Renal cortical epithelial cell (primary cell): ENCODE measurements around the gene IL5. TPM values are rescaled to one million over a fixed set of nuclear protein-coding genes. Genes with fewer than 3 reads are reported as not detected.
A peak's percentile ranks its signal among the peaks of the same experiment; 100 is the strongest.
"Not testable (repeated sequence)": the region's sequence is repeated elsewhere in the genome, so short reads cannot be mapped to it uniquely, and the experiment has no call there.

Experiments used
- DNase-seq: peaks from one replicate; pipeline ENCODE4 v3.0.0-alpha.2; 2011; ENCODE audit warnings: low read depth
- total RNA-seq: library from RNA; depleted of rRNA; stranded (reverse); fragments of >200 nt; gene quantifications from 2 replicates; pipeline ENCODE4 v1.2.3, GENCODE V29; 2014

IL5 gene
- total RNA-seq, 1 donor from 2014 or later = not detected

DNA sequence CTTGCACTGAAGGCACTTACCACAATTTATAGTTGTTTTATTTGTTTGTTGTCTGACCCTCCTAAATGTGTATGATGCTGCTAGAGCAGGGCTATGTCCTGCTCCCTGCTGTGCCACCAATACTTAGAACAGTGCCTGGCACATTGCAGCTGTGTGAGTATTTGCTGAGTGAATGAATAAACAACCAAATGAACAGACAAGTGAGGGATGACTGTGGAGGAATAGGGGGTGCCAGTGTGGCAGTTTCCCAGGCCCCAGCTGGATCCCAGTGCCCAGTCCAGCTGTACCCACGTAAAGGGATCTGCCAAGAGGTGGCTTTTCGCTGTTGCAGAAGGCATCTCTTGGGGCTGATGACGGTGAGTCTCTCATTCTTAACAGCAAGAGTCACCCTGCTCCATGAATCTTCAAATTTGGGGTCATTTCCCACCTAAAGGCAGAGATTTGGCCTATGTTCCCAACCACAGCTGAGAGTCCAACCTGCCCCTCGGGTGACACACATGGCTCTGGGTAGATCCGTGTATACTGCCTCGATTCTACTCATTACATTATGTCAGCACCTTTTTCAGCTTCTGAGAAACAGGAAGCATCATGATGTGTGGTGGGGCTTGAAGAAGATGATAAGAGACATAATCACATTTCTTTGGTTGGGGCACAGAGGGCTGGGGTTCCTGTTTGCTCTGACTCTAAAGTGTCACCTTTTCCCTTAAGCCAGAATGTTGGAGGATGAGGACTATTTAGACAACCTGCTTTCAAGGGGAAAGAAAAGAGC is 14.3 kb downstream of the IL5 start:
- no peak for DNase-seq

DNA sequence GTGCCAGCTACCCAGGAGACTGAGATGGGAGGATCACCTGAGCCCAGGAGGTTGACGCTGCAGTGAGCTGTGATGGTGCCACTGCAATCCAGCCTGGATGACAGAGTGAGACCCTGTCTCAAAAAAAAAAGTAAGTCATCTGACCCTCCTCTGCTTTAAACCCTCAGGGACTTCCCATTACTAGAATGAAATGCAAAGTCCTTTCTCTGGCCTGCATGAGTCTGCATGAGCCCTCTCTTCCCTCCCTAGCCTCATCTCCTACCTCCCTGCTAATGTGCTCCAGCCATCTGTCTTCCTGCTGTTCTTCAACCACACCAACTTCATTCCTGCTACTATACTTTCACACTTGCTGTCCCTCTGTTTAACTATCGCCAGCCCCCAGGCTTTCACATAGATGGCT is 15.3 kb downstream of the IL5 start:
- no peak for DNase-seq

DNA sequence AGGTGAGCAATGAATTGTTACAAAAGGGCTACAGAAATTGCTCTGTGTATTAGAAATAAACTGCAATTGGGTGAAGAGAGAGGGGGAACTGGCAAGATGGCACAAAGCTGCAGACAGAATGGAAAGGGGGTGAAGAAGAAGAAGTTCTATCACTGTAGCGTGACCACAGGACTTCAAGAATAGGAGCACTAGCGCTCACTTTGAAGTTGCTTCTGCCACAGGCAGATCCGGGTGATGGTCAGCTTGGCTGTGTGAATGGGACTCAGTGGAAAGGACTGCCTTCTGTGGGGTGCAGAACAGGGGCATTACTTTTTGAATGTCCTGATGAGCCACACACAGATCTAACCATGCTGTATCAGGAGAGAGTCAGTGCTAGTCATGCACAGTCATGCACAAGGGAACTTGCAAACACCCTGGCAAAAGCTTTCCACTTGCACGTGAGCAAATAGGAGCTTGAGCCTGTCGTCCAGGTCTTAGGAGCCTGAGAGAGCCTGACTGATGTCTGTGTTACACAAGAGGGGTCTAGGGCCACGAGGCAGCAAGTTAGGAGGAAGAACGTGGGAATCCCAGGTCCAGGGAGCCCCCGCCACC is 16.3 kb downstream of the IL5 start:
- no peak for DNase-seq

DNA sequence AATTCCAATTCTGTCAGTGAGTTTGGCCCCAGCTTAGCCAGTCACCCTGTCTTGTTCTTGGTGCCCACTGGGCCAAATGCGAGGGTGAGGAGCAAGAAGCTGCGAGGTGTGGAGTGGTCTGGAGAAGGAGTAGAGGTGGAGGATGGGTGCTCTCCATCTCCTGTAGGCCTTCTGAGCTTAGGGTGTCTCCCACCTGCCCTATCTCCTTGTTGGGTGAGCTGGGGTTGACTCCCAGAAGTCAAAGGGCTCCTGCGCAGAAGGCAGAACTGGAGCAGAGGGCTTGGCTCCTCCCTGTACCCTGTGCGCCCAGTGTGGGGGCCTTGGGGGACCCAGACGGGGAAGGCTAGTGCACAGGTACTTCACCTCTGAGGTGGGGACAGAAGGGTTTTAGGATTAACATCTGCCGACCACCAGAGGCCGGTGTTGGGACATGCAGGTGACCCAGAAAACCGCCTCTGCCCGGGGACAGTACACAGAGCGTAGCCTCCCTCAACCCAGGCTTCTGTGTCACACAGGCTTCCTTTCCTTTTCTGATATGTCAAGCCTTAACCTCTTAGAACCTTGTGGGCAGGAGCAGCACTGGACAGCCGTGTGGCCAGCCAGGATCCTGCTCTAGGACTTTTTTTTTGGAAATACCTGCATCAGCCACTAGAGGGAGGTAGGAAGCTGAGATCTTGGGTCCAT is 16.9 kb downstream of the IL5 start:
- DNase-seq = peak; percentile 58

DNA sequence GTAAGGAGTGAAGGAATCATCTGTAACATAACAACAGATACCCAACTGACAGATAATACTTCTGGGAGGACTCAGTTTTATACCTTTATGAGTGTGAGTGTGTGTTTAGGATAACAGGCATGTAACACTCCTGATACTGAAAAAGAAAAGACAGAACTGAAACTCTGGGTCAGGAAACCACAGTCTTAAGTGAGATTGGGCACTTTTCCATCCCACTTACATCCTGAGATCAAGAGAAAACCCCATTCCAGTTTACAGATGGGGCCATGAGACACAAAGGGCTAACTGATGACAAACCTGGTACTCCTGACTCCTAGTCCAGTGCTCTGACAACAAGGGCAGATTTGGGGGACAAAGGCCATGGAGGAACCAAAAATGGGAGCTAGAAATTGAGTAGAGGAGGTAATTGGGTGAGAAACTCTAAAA is 18.0 kb downstream of the IL5 start:
- no peak for DNase-seq

DNA sequence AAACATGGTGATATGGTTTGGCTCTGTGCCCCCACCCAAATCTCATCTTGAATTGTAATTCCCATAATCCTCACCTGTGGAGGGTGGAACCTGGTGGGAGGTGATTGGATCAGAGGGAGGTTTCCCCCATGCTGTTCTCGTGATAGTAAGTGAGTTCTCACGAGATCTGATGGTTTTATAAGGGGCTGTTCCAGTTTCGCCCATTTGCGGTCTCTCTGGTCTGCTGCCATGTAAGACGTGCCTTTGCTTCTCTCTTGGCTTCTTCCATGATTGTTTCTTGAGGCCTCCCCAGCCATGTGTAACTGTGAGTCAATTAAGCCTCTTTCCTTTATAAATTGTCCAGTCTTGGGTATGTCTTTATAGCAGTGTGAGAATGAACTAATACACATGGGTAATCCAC is 18.4 kb downstream of the IL5 start:
- DNase-seq = not testable (repeated sequence)

DNA sequence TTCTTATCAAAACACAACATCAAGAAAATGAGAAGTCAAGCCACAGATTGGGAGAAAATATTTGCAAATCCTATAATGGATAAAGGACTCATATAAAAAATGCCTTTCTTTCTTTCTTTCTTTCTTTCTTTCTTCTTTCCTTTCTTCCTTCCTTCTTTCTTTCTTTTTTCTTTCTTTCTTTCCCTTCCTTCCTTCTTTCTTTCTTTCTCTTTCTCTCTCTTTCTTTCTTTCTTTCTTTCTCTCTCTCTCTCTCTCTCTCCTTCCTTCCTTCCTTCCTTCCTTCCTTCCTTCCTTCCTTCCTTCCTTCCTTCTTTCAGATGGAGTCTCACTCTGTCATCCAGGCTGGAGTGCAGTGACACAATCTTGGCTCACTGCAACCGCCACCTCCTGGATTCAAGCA is 21.3 kb downstream of the IL5 start:
- not testable (repeated sequence) for DNase-seq

DNA sequence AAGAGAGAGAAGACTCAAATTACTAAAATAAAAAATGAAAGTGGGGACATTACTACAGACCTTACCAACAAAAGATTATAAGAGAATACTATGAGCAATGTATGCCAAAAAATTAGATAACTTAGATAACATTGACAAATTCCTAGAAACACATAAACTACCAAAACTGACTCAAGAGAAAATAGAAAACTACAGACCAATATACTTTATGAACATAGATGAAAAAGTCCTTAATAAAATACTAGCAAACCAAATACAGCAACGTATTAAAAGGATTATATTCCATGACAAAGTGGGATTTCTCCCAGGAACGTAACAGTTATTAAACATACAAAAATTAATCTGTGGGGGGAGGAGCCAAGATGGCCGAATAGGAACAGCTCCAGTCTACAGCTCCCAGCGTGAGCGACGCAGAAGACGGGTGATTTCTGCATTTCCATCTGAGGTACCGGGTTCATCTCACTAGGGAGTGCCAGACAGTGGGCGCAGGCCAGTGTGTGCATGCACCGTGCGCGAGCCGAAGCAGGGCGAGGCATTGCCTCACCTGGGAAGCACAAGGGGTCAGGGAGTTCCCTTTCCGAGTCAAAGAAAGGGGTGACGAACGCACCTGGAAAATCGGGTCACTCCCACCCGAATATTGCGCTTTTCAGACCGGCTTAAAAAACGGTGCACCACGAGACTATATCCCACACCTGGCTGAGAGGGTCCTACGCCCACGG is 29.5 kb downstream of the IL5 start:
- DNase-seq = not testable (repeated sequence)

DNA sequence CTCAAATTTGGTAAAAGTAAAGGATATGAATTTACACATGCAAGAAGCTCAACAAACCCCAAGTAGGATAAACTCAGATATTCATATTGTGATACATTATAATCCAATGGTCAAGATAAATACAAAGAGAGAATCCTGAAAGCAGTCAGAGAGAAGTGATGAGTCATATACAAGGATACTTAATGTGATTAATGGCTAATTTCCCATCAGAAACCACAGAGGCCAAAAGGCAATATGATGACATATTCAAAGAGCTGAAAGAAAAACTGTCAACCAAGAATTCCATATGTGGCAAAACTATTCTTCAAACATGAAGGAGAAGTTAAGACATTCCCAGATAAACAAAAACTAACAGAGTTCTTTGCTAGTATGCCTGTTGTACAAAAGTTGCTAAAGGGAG is 33.2 kb downstream of the IL5 start:
- DNase-seq = peak; percentile 64

DNA sequence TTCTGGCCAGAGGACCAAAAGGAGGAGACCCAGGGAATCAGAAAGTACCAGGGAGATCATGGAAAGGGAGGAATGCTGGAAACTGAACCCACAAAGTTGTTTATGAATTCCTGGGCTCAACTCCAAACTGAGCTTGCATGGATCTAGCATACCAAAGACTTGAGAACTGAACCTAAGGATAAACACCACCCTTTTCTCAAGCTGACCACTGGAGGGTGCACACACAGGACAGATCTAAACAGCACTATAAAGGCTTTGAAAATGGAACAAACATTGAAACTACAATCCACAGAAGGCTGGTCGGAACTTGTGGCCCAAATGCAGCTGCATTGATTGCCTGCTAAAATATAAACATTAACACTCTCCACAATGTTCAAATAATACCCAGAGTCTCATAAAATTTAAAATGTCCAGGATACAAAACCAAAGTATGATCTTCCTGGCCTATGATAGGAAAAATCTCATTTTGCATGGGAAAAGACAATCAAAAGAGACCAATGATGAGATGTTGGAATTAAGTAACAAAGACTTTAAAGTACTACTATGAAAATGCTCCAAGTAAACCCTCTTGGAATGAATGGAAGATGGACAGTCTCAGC is 37.1 kb downstream of the IL5 start:
- DNase-seq = peak; percentile 79

DNA sequence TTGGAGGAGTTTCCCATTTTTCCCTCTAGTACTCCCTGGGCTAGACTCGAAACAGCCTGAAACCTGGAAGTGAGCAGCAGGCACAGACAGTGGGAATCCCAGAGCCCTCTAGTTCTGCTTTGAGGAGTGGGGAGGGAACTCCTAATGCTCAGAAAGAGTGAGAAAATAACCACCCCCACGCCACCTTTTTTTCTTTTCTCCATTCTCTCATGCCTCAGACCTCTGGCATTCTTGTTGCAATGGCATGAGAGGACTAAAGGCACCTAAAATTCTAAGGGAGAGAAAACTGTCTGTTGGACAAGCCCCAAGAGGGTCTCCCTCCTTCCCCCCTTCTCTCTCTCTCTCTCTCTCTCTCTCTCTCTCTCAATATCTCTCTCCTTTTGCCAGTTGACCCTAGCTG is 37.7 kb downstream of the IL5 start:
- DNase-seq = no peak

DNA sequence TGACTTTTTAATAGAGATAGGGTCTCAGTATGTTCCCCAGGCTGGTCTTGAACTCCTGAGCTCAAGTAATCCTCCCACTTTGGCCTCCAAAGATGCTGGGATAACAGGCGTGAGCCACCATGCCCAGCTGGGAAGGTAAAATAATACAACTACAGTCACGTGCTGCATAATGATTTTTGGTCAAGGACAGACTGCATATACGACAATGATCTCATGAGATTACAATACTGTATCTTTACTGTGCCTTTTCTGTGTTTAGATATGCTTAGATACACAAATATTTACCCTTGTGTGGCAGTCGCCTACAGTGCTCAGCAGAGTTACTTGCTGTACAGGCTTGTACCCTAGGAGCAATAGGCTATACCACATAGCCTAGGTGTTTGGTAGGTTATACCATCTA is 38.6 kb downstream of the IL5 start:
- DNase-seq = no peak

DNA sequence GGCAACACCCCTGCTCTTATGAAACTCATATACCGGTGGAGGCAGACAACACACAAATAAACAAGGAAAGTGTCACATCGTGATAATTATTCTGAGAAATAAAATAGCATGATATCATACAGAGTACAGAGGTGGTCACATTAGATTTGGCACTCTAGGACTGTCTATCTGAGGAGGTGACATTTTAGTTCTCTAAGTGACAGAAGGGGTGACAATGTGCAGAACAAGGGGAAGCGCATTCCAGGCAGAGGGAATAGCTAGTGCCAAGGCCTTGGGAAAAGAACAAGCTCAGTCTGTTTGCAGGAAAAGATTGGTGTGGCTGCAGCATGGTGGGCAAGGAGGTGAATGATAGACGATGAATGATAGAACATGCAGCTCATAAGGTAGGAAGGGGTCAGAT is 40.1 kb downstream of the IL5 start:
- DNase-seq = no peak

DNA sequence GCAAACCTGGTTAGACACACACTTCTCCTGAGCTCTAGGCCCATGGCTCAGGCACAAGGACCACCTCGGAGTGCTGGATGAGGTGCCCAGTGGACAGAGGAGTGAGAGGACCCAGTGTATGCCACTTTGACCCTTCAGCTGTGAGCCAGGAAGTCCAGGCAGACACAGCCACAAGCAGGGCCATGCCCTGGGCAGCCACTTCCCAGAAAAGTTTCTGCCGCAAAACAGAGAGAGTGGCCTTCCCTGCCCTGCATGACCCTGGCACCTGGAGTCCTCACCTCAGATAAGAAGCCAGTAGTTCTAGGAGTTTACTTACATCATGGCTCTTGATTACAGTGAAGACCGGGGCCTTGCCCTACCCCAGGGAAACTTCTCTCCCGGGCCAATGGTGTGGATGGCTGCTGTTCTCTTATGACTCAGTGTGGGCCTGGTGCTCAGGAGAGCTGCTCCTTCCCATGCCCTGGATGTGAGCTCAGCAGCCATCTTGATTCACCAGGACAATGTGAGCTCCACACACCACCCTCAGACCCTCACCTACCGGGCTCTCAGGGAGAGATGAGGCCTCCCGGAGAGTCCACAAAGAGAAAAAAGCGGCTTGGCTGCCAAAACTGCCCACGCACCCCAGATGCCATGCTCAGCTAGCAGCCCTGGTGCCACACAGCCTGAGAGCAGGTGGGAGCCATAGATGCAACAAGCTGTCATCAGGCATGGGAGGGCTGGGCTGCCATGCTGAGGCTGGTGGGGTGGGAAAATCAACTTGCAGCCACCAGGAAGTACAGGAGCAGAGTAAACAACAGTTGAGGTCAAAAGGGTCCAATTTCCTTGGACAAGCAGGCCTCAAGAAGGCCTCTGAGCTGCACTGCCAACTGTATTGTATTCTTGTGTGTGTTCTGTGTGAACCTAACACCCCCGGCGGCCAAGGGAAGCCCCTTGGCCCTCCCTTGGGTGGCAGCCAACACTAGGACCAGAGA is 41.1 kb downstream of the IL5 start:
- no peak for DNase-seq

DNA sequence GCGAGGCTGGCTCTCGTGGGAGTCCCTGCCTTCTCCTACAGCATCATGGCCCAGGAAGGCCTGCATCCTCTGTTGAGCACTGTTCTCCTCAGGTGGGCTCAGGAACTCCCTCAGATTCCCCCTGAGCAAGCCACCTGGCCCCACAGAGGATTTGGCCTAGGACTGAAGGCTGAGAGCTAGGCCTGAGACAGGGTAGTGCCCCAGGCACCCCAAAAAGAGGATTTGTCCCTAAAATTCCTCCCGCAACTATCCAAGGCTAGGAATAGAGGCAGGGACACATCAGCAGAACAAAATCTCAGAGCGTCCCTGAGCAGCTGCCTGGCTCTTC is 41.7 kb downstream of the IL5 start:
- DNase-seq = no peak

DNA sequence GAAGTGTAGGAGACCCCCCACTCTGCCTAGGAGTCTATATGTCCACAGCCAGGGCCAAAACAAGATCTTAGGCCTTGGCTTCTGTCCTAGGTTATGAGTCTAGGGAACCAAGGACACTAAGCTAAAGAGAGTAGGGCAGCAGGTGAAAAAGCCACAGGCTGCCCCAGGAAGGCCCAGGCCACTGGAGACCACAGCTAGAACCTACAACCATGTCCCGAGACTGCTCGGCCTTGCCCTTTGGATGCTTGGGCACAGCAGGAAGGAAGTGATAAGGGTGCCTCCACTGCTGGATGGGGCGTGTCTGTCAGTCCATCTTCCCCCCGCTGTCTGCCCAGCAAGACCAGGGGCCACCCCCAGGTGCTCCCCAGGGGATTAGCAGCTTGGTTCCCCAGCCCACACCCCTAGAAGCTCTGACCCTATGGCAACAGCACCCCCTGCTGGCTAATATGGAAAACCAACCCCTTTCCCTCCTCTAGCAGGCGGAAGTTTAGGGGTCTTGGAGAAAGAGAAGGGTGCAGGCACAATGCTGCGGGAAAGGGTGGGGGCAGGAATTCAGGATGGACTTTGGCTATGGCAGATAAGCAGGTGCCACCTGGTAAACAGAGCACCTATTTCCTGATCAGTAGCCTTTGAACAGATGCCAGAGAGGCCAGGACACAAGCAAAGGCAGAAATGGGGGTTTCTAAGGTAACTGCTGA is 42.2 kb downstream of the IL5 start:
- no peak for DNase-seq

DNA sequence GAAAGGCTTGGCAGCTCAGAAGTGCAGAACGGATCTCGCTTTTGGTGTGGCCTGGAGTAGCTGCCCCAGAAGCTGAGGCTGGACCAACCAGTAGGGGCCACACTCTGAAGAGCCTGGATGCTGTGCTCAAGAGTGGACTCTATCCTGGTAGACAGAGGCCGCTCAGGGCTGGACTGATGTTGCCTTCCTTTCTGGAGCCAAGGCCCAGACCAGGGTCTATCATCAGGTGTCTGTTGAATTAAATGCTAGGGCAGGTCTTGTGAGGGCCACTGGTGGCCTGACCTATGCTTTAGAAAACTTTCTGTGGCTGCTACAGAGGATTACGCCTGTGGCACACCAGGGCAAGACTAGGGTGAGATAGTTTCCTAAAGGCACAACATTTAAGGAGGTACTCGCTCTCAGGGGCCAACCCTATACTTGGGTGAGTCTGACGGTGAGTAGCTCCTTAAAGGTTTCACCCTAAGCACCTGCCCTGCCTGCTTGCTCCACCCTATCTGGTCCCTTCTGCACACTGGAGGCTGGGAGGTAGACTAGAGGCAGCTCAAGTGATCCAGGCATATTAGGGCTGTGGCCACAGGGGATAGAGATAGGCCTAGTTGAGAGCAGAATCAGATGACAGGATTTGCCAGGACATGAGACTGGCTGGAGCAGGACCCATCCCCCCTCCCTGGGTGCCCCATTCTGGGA is 42.9 kb downstream of the IL5 start:
- DNase-seq = no peak

DNA sequence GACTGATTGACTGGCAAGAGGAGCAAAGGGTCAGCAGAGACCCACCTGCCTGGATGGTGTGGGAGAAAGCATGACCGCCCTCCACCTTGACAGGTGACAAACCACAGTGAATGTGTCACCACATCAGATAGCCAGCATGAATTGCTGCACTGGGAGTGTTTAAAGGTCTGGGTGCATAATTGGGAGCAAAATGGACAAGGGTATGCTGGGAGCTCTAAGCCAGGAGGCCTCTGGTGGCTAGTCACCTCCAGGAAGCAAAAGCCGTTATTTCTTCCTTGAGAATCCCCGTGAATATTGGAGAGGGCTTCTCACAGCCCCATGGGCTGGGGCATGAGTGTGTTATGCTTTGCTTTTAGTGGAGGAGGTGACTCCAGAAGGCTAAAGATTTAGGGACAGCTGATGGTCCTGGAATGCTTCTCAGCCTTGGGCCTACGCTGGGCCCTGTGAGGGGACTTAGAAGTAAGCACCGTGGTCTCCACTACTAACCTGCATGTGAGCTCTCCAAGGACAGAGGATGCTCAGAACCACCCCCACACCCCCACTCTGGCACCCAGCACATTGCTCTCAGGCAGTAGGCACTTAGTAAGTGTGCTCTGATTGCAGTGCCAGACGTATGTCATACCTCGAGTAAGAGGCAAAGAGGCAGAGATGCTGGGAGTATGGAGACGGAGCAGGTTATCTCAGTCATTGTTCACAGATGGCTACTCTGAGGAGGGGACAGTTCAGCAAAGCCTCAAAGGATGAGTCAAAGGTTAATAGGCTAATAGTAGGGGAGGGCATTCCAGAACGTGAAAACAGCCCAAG is 43.7 kb downstream of the IL5 start:
- no peak for DNase-seq

DNA sequence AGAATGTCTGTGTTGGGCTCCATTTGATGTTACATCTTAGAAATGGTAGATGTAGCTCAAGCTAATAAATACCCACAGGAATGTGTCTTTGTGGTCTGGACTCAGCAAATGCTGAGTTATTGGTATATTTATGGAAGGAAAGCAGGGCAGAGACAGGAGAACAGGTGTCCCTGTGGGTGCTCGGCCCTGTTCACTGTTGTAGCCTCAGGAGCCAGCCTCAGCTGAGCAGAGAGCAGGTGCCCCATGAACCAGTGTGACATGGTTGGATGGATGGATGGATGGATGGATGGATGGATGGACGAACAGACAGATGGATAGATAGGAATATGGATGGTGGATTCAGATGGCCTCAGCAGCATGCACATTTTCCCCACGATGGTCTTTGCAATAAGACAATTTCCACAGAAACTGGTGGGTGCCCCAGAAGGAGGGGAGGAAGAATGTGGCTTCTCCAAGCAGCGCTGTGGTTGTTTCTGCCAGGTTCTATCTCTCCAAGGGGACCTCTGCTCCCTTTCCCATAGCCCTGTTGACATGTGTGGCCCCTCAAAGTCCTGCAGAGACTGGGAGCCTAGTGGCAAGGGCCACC is 44.5 kb downstream of the IL5 start:
- DNase-seq = no peak
